ENCODE results near the gene TUBA1C.
"Not testable (repeated sequence)": the region's sequence is repeated elsewhere in the genome, so short reads cannot be mapped to it uniquely, and the experiment has no call there.

Gene TUBA1C

DNA sequence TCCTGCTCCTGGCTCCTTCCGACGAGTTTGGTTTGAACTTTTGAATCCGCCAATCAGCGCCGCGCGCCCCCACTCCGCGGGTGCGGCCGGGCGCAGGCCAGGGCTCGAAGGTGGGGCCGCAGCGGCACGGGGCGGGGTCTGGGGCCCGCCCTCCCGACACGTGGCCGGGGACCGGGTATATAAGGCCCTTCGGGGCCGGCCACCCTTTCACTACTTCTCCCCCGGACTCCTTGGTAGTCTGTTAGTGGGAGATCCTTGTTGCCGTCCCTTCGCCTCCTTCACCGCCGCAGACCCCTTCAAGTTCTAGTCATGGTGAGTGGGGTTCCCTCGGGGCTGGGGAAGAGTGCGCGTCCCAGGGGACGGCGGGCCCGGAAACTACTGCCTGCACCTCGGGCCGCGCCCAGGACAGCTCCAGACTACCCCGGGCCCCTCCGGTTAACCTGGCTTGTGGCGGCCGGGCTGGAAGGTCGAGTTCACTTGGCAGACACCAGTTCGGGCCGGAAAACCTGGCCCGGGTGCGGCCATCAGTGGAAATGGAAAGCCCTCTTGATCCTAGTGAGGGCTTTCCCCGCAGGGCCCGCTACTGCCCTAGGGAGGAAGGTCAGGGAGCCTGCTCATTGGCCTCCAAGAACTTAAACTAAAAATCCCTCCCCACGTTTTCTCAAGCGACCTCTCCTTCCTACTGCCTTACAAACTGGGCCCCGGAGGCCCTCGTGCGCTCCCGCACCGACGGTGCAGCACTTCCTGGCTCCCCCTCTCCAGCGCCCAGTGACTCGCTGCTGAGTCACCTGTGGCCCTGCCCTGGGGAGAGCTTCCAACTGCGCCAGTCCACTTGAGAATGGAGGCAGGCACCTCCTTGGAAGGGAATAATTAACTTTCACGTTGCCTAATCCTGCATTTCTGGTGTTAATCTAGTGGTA is at the start of gene TUBA1C:
Gene TUBA1C (plus strand): TSS at position 210 of the 920 bp plus-strand sequence. CDS start 100 bp downstream, at position 310.
- DNase-seq = peak; percentile 89 to 91

- DNase-seq = no peak
Measured at GRCh38 chr12:49219417-49220026, 45.4 kb upstream of the TUBA1C start.

DNA sequence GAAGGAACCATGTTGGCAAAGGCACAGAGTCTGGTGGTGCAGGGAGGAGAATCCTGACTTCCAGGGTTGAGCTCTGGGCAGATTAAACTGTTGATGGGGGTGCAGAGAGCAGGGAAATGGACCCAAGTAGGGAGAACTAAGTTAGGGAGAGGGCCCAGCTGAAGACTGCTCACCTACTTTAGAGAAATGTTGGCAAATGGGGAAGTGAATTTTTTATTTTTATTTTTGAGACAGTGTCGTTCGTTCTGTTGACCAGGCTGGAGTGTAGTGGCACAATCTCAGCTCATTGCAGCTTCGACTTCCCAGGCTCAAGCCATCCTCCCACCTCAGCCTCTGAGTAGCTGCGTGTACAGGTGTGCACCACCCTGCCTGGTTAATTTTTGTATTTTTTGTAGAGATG is 43.9 kb upstream of the TUBA1C start:
- no peak for DNase-seq

DNA sequence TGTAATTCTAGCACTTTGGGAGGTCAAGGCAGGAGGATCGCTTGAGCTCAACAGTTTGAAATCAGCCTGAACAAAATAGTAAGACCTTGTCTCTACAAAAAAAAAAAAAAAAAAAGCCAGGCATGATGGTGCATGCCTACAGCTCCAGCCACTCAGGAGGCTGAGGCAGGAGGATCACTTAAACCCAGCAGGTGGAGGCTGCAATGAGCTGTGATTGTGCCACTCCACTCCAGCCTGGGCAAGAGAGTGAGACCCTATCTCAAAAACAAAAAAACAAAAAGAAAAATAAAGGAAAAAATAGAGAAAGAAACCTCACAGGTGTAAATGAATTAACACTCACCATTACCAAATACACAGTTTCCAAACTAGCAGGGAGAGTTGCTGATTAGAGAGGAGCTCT is 41.8 kb upstream of the TUBA1C start:
- DNase-seq = no peak

- no peak for DNase-seq
Measured at GRCh38 chr12:49223590-49224369, 41.1 kb upstream of the TUBA1C start.

GRCh38 chr12:49225576-49226166 is 39.2 kb upstream of the TUBA1C start:
- DNase-seq = no peak

DNA sequence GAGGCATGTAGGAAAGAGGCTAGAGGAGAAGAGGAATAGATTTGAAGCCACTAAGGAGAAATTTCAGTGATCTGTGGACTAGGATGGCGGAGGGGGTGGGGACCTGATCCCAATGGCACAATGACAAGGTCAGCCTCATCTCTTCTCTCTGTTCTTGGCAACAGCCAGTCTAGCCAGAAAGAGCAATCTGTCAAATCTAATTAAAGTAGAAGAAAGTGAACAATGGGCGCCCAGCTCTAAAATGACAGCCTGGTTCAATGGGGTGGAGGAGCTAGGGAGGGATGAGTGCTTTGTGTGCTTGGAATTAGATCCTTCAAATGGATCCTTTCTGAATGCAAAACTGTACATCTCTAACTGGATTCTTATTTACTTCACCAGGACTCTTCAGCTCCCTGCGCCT is 37.2 kb upstream of the TUBA1C start:
- no peak for DNase-seq

- no peak for DNase-seq
Measured at GRCh38 chr12:49228653-49229052, 36.2 kb upstream of the TUBA1C start.

DNA sequence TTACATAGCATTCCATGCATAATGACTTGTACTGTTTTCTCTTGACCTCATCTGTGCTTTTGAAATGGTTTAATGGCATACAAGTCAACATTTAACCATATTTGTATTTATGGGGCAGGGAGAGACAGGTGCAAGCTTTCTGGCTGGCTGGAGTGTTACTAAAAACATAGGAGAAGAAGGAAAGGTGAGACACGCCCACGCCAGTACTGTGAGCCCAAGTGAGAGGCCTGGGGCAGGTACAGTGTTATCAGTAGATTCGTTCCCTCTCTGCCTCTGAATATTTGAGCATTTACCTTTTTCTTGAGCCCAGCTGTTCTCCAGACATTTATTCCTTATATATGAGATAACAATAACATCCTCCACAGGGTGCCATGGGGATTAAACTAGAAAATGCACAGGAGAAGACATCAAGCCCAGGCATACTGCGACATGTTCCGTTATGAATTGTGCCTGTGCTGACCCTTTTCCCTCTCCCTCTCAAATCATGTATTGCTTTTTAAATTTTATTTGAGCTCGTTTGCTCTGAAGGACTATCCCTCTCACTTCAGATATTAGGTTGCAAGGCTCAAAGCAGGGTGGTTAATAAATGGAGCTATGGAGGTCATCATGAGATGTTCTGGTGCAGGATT is 34.6 kb upstream of the TUBA1C start:
- DNase-seq = no peak

- no peak for DNase-seq
Measured at GRCh38 chr12:49230805-49231194, 34.1 kb upstream of the TUBA1C start.

DNA sequence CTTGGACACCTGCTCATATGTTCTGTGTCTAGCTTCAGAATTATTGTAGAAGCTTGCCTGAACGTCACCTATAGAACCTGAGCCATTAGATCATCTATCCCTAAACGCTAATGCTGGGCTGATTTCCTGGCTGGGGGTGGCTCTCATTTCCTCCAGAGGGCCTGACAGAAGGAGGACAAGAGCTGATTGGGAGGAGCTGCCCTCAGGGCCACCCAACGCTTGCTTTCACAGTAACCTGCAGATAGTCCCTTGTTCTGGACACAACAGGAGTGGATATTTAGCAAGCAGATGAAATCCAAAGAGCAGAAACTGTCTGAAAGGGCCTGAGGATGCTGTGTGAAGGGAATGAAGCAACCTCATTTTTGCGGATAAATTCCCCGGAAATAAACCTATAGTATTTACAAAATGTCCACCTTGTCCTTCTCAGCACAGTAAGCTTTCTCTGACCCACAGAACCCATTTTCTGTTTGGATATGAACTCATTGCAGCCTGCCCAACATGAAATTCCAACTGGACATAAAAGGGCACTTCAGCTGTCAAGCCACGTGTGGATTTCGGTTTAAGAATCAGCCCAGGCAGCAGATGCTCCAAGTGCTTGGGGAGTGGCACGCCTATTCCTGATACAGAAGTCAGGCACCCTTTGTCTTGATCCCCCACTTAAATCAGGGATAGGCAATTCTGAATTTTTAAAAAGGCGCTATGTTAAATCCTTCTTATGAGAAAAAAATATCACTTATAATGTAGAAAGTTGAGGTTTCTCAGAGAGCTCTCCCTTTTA is 32.8 kb upstream of the TUBA1C start:
- no peak for DNase-seq

- no peak for DNase-seq
Measured at GRCh38 chr12:49232940-49233841, 31.7 kb upstream of the TUBA1C start.

GRCh38 chr12:49233842-49234526 is 30.9 kb upstream of the TUBA1C start:
- DNase-seq = peak; percentile 1 to 8

GRCh38 chr12:49236423-49236822 is 28.5 kb upstream of the TUBA1C start:
- no peak for DNase-seq

GRCh38 chr12:49243631-49244030 is 21.3 kb upstream of the TUBA1C start:
- DNase-seq = no peak

- no peak for DNase-seq
Measured at GRCh38 chr12:49244176-49244575, 20.7 kb upstream of the TUBA1C start.

DNA sequence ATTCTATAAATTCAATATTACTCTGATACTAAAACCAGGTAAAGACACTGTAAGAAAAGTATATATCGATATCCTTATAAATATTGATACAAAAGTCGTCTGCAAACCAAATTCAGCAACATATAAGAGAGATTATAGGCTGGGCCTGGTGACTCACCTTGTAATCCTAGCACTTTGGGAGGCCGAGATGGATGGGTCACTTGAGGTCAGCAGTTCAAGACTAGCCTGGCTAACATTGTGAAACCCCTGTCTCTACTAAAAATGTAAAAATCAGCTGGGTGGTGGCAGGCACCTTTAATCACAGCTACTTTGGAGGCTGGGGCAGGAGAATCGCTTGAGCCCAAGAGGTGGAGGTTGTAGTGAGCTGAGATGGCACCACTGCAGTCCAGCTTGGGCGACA is 13.5 kb upstream of the TUBA1C start:
- no peak for DNase-seq

DNA sequence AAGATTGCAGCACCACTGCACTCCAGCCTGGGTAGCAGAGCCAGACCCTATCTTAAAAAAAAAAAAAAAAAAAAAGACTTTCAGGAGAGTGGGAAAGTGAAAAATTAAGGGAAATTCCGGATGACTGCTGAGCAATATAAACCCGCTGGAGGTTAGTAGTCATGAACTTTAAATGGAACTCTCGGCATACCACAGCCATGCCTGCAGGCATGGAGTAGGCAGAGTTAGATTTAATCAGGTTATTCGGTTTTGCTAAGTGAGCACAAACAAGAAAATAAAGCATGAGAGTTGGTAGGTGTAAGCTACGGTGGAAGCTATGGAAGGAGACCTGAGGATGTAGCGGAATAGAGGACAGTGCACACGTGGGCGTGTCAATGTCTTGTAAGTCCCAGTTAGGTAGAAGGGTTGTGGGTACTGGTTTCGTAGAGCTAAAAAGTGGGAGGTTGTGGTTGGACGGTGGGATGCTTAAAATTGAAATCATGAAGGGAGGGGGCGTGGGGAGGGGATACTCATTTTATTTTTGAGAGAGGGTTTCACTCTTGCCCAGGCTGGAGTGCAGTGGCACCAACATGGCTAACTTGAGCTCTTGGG is 11.8 kb upstream of the TUBA1C start:
- DNase-seq = no peak

DNA sequence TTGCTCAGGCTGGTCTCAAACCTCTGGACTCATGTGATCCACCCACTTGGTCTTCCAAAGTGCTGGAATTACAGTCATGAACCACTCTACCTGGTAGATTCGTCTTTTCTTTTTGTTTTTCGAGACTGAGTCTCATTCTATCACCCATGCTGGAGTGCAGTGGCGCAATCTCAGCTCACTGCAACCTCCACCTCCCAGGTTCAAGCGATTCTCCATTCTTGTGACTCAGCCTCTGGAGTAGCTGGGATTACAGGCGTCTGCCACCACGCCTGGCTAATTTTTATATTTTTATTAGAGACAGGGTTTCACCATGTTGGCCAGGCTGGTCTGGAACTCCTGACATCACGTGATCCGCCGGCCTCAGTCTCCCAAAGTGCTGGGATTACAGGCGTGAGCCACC is 9.4 kb upstream of the TUBA1C start:
- not testable (repeated sequence) for DNase-seq
